HCT116 (cell line): ENCODE measurements around the gene TNFSF9. TPM values are rescaled to one million over a fixed set of nuclear protein-coding genes. Genes with fewer than 3 reads are reported as not detected.

ENCODE experiments used
- ATAC-seq: fragments of 200-7000 bp; cut with Tn5 transposase; 2 replicates; pipeline ENCODE4 v1.9.1; 2020; ENCODE audit warnings: mild to moderate bottlenecking, moderate library complexity
- BruUV-seq: library from RNA; stranded (reverse); fragments of 400-500 nt; replicated peaks from 2 replicates; lab custom pipeline; 2021; lab: Mats Ljungman, UMichigan
- CTCF ChIA-PET: fragments of 300-600 bp; sonication (Branson Sonifier 250); formaldehyde crosslinking; loops from one replicate; lab custom pipeline; 2021; ENCODE audit warnings: antibody characterized with exemption; lab: Charles Lee
- POLR2A ChIA-PET: fragments of 300-600, 350-600 bp; sonication (Branson Sonifier 250); formaldehyde crosslinking; loops from one replicate; lab custom pipeline; 2021; ENCODE audit warnings: antibody characterized with exemption; lab: Charles Lee
- RAD21 ChIA-PET, 2 experiments: fragments of 300-600 bp; sonication (Branson Sonifier 250); formaldehyde crosslinking; loops; one replicate each; lab custom pipeline; 2023; ENCODE audit warnings: low total read pairs in 2 of 2; ENCODE audit not compliant: uncharacterized antibody in 2 of 2, unreplicated experiment in 2 of 2, low non-redundant PET in 1 of 2; lab: Charles Lee
- DNase-seq: peaks from one replicate; pipeline ENCODE4 v3.0.0-alpha.2; 2010; ENCODE audit warnings: low read depth, low spot score
- H2AFZ ChIP-seq: fragments of 200-600 bp; shearing (Covaris generic), sonication (generic); 2 replicates; pipeline ENCODE4 v1.6.1; 2017; ENCODE audit warnings: low read depth, mixed run types, mixed read lengths, antibody characterized with exemption, low read length; ENCODE audit not compliant: poor library complexity, severe bottlenecking
- H3K27ac ChIP-seq: 2 replicates; pipeline ENCODE4 v1.5.1; 2012; ENCODE audit warnings: low read depth, low read length
- H3K27me3 ChIP-seq: fragments of 200-600 bp; sonication (generic); 2 replicates; pipeline ENCODE4 v1.6.1; 2016; ENCODE audit warnings: mixed run types, low read length, mixed read lengths; ENCODE audit not compliant: insufficient read depth
- H3K36me3 ChIP-seq, 2 experiments: fragments of 200-500 bp in 1 of 2; fragments of 200-600 bp in 1 of 2; sonication (Bioruptor generic) in 1 of 2; sonication (generic) in 1 of 2; 2 replicates each; pipeline versions ENCODE4 v1.5.1 to v1.6.1; 2014 to 2016; ENCODE audit warnings: low read length in 2 of 2, inconsistent platforms in 1 of 2, mixed read lengths in 1 of 2, mixed run types in 1 of 2; ENCODE audit not compliant: insufficient read depth in 2 of 2, control insufficient read depth in 1 of 2
- H3K4me1 ChIP-seq, 2 experiments: fragments of 200-600 bp in 1 of 2; sonication (generic) in 1 of 2; 2 replicates each; pipeline versions ENCODE4 v1.5.1 to v1.6.1; 2012 to 2017; ENCODE audit warnings: low read length in 2 of 2, inconsistent platforms in 1 of 2, mild to moderate bottlenecking in 1 of 2, mixed read lengths in 1 of 2, mixed run types in 1 of 2, moderate library complexity in 1 of 2; ENCODE audit not compliant: insufficient read depth in 2 of 2, control insufficient read depth in 1 of 2
- H3K4me2 ChIP-seq: fragments of 200-600 bp; sonication (generic); 2 replicates; pipeline ENCODE4 v1.6.1; 2017; ENCODE audit warnings: mixed run types, low read length, mixed read lengths
- H3K4me3 ChIP-seq, 2 experiments: fragments of 200-600 bp in 1 of 2; sonication (generic) in 1 of 2; replicated peaks in 1 of 2; 2 replicates each; pipeline ENCODE4 v1.5.1; 2011 to 2016; ENCODE audit warnings: low read length in 2 of 2, control low read depth in 1 of 2, low read depth in 1 of 2, mild to moderate bottlenecking in 1 of 2, mixed read lengths in 1 of 2, mixed run types in 1 of 2
- H3K79me2 ChIP-seq: fragments of 200-600 bp; sonication (generic); 2 replicates; pipeline ENCODE4 v1.6.1; 2017; ENCODE audit warnings: mild to moderate bottlenecking, mixed run types, low read length, moderate library complexity, mixed read lengths; ENCODE audit not compliant: insufficient read depth
- H3K9ac ChIP-seq: fragments of 200-600 bp; sonication (generic); 2 replicates; pipeline ENCODE4 v1.6.1; 2016; ENCODE audit warnings: low read length, mixed read lengths
- H3K9me2 ChIP-seq: fragments of 200-600 bp; sonication (generic), shearing (Covaris generic); 2 replicates; pipeline ENCODE4 v1.6.1; 2017; ENCODE audit warnings: mixed run types, mild to moderate bottlenecking, moderate library complexity; ENCODE audit not compliant: insufficient read depth
- H3K9me3 ChIP-seq, 2 experiments: fragments of 200-500 bp in 1 of 2; fragments of 200-600 bp in 1 of 2; sonication (Bioruptor generic) in 1 of 2; sonication (generic) in 1 of 2; 2 replicates each; pipeline ENCODE4 v1.6.1; 2014 to 2017; ENCODE audit warnings: low read length in 2 of 2, mixed read lengths in 2 of 2, inconsistent platforms in 1 of 2, low read depth in 1 of 2, mild to moderate bottlenecking in 1 of 2, mixed run types in 1 of 2, moderate library complexity in 1 of 2; ENCODE audit not compliant: control insufficient read depth in 1 of 2, insufficient read depth in 1 of 2
- H4K20me1 ChIP-seq: fragments of 200-600 bp; sonication (generic), shearing (Covaris generic); 2 replicates; pipeline ENCODE4 v1.6.1; 2017; ENCODE audit warnings: mixed run types, mild to moderate bottlenecking, moderate library complexity; ENCODE audit not compliant: insufficient read depth
- EGR1 ChIP-seq: IDR thresholded peaks from 2 replicates; pipeline ENCODE4 v1.6.1; 2012; ENCODE audit warnings: low read depth
- EZH2 ChIP-seq: fragments of 200-600 bp; sonication (generic); IDR thresholded peaks from 2 replicates; pipeline ENCODE4 v1.6.1; 2017; ENCODE audit warnings: antibody characterized with exemption, mixed run types
- FOSL1 ChIP-seq: IDR thresholded peaks from 2 replicates; pipeline ENCODE4 v1.6.1; 2012; ENCODE audit warnings: low read depth
- MAX ChIP-seq: IDR thresholded peaks from 2 replicates; pipeline ENCODE4 v1.6.1; 2012
- POLR2A ChIP-seq: IDR thresholded peaks from 2 replicates; pipeline ENCODE4 v1.7.0; 2011; ENCODE audit warnings: borderline replicate concordance; ENCODE audit not compliant: insufficient read depth, insufficient read length; ENCODE audit errors: extremely low read depth
- POLR2AphosphoS5 ChIP-seq: IDR thresholded peaks from 2 replicates; pipeline ENCODE4 v1.6.1; 2011; ENCODE audit warnings: mild to moderate bottlenecking, low read depth, low read length, moderate library complexity
- RAD21 ChIP-seq: IDR thresholded peaks from 2 replicates; pipeline ENCODE4 v1.6.1; 2012; ENCODE audit warnings: low read depth, mild to moderate bottlenecking
- TCF7L2 ChIP-seq: IDR thresholded peaks from 2 replicates; pipeline ENCODE4 v1.7.0; 2011; ENCODE audit warnings: borderline replicate concordance, inconsistent platforms; ENCODE audit not compliant: insufficient read depth, insufficient read length; ENCODE audit errors: extremely low read depth
- YY1 ChIP-seq: IDR thresholded peaks from 2 replicates; pipeline ENCODE4 v1.6.1; 2011; ENCODE audit warnings: low read length, low read depth, moderate library complexity, mild to moderate bottlenecking; ENCODE audit not compliant: insufficient replicate concordance; ENCODE audit errors: extremely low read depth
- ZFX ChIP-seq: fragments of 450-650 bp; IDR thresholded peaks from 2 replicates; pipeline ENCODE4 v1.6.1; 2017
- ZNF274 ChIP-seq: fragments of 200-500 bp; sonication (Bioruptor generic); IDR thresholded peaks from 2 replicates; pipeline ENCODE4 v1.6.1; 2014; ENCODE audit warnings: mild to moderate bottlenecking, low read depth, low read length, inconsistent platforms
- intact Hi-C: fragments of 100-400 bp; cut with micrococcal nuclease; formaldehyde crosslinking; loops from 2 replicates; pipeline ENCODE4 v1.10.0; 2022
- total RNA-seq: library from RNA; stranded (reverse); gene quantifications from one replicate; pipeline ENCODE4 v1.2.1, GENCODE V29; 2021; ENCODE audit not compliant: unreplicated experiment
- TF ChIP-seq, protein P1 (sequence below): IDR thresholded peaks from 2 replicates; pipeline ENCODE4 v1.6.1; 2012; ENCODE audit warnings: low read depth
- TF ChIP-seq, protein P2 (sequence below): IDR thresholded peaks from 2 replicates; pipeline ENCODE4 v1.6.1; 2012
- TF ChIP-seq, protein P3 (sequence below): IDR thresholded peaks from 2 replicates; pipeline ENCODE4 v1.6.1; 2011; ENCODE audit warnings: mild to moderate bottlenecking, low read length, moderate library complexity; ENCODE audit not compliant: insufficient replicate concordance; ENCODE audit errors: extremely low read depth
- TF ChIP-seq, protein P4 (sequence below), 3 experiments: fragments of 200-600 bp in 1 of 3; sonication (generic) in 1 of 3; IDR thresholded peaks in 2 of 3; conservative IDR thresholded peaks in 1 of 3; 2 replicates each; pipeline ENCODE4 v1.5.1; 2012 to 2017; ENCODE audit warnings: low read depth in 2 of 3, low read length in 2 of 3, antibody characterized with exemption in 1 of 3, borderline replicate concordance in 1 of 3, control low read depth in 1 of 3, mild to moderate bottlenecking in 1 of 3, mixed read lengths in 1 of 3, mixed run types in 1 of 3, moderate library complexity in 1 of 3; ENCODE audit not compliant: insufficient read depth in 1 of 3

TNFSF9 gene
- total RNA-seq, 1 experiment from 2014 or later: 25.1 TPM

DNA sequence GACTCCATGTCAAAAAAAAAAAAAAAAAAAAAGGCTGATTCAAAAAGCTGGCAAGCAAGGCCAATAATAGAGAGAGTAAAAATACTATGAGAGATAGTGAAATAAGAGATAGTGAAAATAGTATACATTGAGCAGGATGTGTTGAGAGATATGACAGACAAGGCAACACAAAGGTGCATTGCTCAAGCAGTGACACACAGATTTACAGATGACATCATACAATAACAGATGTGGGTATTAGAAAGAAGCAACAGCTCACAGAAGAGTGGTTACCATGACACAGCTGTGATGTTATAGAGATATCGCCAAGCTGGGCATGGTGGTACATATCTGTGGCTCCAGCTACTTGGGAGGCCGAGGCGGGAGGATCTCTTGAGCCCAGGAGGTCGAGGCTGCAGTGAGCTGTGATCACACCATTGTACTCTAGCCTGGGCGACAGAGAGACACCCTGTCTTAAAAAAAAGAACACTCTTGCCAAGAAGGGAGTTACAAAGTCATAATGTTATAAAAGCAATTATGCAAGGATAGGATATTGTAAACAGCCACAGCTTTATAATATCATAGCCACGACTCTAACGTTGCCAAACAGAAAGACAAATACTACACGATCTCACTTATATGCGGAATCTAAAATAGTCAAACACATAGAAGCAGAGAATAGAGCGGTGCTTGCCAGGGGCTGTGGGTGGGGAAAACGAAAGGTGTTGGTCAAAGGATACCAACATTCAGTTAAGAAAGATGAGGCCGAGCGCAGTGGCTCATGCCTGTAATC is 10.3 kb downstream of the TNFSF9 start:
- POLR2A ChIA-PET: no interaction called here
- TF ChIP-seq MAX (no peak), POLR2A (no peak), YY1 (no peak), EGR1 (no peak), EZH2 (no peak), RAD21 (no peak), TCF7L2 (no peak), ZFX (no peak), ZNF274 (no peak), FOSL1 (no peak), POLR2AphosphoS5 (no peak)
- TF ChIP-seq, protein P1, sequence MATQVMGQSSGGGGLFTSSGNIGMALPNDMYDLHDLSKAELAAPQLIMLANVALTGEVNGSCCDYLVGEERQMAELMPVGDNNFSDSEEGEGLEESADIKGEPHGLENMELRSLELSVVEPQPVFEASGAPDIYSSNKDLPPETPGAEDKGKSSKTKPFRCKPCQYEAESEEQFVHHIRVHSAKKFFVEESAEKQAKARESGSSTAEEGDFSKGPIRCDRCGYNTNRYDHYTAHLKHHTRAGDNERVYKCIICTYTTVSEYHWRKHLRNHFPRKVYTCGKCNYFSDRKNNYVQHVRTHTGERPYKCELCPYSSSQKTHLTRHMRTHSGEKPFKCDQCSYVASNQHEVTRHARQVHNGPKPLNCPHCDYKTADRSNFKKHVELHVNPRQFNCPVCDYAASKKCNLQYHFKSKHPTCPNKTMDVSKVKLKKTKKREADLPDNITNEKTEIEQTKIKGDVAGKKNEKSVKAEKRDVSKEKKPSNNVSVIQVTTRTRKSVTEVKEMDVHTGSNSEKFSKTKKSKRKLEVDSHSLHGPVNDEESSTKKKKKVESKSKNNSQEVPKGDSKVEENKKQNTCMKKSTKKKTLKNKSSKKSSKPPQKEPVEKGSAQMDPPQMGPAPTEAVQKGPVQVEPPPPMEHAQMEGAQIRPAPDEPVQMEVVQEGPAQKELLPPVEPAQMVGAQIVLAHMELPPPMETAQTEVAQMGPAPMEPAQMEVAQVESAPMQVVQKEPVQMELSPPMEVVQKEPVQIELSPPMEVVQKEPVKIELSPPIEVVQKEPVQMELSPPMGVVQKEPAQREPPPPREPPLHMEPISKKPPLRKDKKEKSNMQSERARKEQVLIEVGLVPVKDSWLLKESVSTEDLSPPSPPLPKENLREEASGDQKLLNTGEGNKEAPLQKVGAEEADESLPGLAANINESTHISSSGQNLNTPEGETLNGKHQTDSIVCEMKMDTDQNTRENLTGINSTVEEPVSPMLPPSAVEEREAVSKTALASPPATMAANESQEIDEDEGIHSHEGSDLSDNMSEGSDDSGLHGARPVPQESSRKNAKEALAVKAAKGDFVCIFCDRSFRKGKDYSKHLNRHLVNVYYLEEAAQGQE: no peak
- TF ChIP-seq, protein P2, sequence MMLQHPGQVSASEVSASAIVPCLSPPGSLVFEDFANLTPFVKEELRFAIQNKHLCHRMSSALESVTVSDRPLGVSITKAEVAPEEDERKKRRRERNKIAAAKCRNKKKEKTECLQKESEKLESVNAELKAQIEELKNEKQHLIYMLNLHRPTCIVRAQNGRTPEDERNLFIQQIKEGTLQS: no peak
- TF ChIP-seq, protein P3, sequence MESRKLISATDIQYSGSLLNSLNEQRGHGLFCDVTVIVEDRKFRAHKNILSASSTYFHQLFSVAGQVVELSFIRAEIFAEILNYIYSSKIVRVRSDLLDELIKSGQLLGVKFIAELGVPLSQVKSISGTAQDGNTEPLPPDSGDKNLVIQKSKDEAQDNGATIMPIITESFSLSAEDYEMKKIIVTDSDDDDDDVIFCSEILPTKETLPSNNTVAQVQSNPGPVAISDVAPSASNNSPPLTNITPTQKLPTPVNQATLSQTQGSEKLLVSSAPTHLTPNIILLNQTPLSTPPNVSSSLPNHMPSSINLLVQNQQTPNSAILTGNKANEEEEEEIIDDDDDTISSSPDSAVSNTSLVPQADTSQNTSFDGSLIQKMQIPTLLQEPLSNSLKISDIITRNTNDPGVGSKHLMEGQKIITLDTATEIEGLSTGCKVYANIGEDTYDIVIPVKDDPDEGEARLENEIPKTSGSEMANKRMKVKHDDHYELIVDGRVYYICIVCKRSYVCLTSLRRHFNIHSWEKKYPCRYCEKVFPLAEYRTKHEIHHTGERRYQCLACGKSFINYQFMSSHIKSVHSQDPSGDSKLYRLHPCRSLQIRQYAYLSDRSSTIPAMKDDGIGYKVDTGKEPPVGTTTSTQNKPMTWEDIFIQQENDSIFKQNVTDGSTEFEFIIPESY: no peak
- TF ChIP-seq, protein P4, sequence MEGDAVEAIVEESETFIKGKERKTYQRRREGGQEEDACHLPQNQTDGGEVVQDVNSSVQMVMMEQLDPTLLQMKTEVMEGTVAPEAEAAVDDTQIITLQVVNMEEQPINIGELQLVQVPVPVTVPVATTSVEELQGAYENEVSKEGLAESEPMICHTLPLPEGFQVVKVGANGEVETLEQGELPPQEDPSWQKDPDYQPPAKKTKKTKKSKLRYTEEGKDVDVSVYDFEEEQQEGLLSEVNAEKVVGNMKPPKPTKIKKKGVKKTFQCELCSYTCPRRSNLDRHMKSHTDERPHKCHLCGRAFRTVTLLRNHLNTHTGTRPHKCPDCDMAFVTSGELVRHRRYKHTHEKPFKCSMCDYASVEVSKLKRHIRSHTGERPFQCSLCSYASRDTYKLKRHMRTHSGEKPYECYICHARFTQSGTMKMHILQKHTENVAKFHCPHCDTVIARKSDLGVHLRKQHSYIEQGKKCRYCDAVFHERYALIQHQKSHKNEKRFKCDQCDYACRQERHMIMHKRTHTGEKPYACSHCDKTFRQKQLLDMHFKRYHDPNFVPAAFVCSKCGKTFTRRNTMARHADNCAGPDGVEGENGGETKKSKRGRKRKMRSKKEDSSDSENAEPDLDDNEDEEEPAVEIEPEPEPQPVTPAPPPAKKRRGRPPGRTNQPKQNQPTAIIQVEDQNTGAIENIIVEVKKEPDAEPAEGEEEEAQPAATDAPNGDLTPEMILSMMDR (IDR thresholded peaks at IDR 0.05 in 2 of 3, conservative IDR thresholded peaks at IDR 0.05 in 1 of 3; ENCODE audit: borderline replicate concordance in 1 of 3, insufficient read depth in 1 of 3, low read depth in 2 of 3, low read length in 2 of 3): no peak
- no peak overlapping the region for H3K9ac ChIP-seq
- ATAC-seq (no peak), DNase-seq (no peak)
- H3K27me3 ChIP-seq: no peaks in the 10 kb centered on the region
- no peaks in the 10 kb centered on the region for H3K9me2 ChIP-seq
- H3K4me1 ChIP-seq: peaks cover 30 to 33% of the 10 kb centered on the region in 2 experiments
- H4K20me1 ChIP-seq: no peaks in the 10 kb centered on the region
- H3K4me3 ChIP-seq: no peak overlapping the region
- CTCF ChIA-PET: no interaction called here
- H3K36me3 ChIP-seq: peaks cover 0 to 5% of the 10 kb centered on the region in 2 experiments; a peak in 1 of 4 replicates
- BruUV-seq: no TSS peak
- no peak overlapping the region for H2AFZ ChIP-seq
- no peaks in the 10 kb centered on the region for H3K79me2 ChIP-seq
- intact Hi-C loops: no loop called here
- H3K27ac ChIP-seq: no peak overlapping the region
- no peaks in the 10 kb centered on the region for H3K9me3 ChIP-seq
- H3K4me2 ChIP-seq: no peak overlapping the region
- RAD21 ChIA-PET: interaction anchor here (0.5 to 0.7 kb wide), 2 partner anchors 24 to 827 kb away, joined by 4 to 6 read pairs; no protein-coding TSS in a partner anchor
